Measurements from ENCODE around the gene BMPER. TPM values are rescaled to one million over a fixed set of nuclear protein-coding genes. Genes with fewer than 3 reads are reported as not detected.
"Not testable (repeated sequence)": the region's sequence is repeated elsewhere in the genome, so short reads cannot be mapped to it uniquely, and the experiment has no call there.

Gene BMPER
- polyA plus RNA-seq, 1 donor from 2014 or later = 2.1 TPM

DNA sequence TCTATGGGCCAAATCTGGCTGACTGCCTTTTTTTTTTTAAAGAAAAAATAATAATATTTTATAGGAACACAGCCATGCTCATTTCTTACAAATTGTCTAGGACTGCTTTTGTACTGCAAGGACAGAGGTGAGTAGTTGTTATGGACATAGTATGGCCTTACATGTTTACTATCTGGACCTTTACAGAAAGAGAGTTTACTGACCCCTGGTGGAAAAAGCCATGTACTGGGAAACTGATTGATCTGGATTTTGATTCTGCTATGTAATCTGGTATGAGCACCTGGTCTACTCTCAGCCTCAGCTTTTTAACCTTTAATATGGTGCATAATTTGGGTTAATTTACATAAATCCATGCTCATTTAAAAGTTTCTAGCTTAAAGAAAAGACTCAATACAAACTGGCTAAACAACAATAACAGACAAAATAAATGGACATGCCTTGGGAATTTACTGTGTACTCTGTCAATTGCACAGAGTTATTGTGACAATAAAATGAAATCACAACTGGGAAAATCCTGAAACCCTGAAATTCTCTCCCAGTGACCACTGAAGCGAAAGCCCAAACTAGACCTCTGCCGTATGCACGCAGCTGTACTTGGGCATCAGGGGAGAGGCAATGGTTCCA is 260.7 kb downstream of the BMPER start:
- no peak overlapping the region for H2AFZ ChIP-seq (ENCODE audit: low read depth, low read length)
- no peak overlapping the region for H3K9ac ChIP-seq (ENCODE audit: low read length)
- no peaks in the 10 kb centered on the region for H3K9me2 ChIP-seq (ENCODE audit: insufficient read depth, low read length)
- no peak overlapping the region for H3K27ac ChIP-seq (ENCODE audit: low read length)
- H3F3A ChIP-seq (ENCODE audit: insufficient read depth, low read length, poor library complexity, severe bottlenecking) = no peaks in the 10 kb centered on the region
- H4K20me1 ChIP-seq (ENCODE audit: insufficient read depth) = no peaks in the 10 kb centered on the region
- H3K4me2 ChIP-seq (ENCODE audit: low read length) = no peak overlapping the region
- TF ChIP-seq TAF1 (IDR thresholded peaks at IDR 0.05; ENCODE audit: low read depth) (no peak), RAD21 (conservative IDR thresholded peaks at IDR 0.05) (no peak), MXI1 (conservative IDR thresholded peaks at IDR 0.05; ENCODE audit: poor library complexity, severe bottlenecking) (no peak), SMC3 (conservative IDR thresholded peaks at IDR 0.05; ENCODE audit: poor library complexity) (no peak)
- TF ChIP-seq, protein P1, sequence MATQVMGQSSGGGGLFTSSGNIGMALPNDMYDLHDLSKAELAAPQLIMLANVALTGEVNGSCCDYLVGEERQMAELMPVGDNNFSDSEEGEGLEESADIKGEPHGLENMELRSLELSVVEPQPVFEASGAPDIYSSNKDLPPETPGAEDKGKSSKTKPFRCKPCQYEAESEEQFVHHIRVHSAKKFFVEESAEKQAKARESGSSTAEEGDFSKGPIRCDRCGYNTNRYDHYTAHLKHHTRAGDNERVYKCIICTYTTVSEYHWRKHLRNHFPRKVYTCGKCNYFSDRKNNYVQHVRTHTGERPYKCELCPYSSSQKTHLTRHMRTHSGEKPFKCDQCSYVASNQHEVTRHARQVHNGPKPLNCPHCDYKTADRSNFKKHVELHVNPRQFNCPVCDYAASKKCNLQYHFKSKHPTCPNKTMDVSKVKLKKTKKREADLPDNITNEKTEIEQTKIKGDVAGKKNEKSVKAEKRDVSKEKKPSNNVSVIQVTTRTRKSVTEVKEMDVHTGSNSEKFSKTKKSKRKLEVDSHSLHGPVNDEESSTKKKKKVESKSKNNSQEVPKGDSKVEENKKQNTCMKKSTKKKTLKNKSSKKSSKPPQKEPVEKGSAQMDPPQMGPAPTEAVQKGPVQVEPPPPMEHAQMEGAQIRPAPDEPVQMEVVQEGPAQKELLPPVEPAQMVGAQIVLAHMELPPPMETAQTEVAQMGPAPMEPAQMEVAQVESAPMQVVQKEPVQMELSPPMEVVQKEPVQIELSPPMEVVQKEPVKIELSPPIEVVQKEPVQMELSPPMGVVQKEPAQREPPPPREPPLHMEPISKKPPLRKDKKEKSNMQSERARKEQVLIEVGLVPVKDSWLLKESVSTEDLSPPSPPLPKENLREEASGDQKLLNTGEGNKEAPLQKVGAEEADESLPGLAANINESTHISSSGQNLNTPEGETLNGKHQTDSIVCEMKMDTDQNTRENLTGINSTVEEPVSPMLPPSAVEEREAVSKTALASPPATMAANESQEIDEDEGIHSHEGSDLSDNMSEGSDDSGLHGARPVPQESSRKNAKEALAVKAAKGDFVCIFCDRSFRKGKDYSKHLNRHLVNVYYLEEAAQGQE (IDR thresholded peaks at IDR 0.05; ENCODE audit: borderline replicate concordance) = no peak
- TF ChIP-seq, protein P2, sequence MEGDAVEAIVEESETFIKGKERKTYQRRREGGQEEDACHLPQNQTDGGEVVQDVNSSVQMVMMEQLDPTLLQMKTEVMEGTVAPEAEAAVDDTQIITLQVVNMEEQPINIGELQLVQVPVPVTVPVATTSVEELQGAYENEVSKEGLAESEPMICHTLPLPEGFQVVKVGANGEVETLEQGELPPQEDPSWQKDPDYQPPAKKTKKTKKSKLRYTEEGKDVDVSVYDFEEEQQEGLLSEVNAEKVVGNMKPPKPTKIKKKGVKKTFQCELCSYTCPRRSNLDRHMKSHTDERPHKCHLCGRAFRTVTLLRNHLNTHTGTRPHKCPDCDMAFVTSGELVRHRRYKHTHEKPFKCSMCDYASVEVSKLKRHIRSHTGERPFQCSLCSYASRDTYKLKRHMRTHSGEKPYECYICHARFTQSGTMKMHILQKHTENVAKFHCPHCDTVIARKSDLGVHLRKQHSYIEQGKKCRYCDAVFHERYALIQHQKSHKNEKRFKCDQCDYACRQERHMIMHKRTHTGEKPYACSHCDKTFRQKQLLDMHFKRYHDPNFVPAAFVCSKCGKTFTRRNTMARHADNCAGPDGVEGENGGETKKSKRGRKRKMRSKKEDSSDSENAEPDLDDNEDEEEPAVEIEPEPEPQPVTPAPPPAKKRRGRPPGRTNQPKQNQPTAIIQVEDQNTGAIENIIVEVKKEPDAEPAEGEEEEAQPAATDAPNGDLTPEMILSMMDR (IDR thresholded peaks at IDR 0.05; ENCODE audit: poor library complexity, severe bottlenecking) = no peak
- no peaks in the 10 kb centered on the region for H3K79me2 ChIP-seq (replicated peaks; ENCODE audit: insufficient read depth, low read length)
- H3K9me3 ChIP-seq (ENCODE audit: low read length) = no peaks in the 10 kb centered on the region
- H3K36me3 ChIP-seq (ENCODE audit: insufficient read depth, low read length) = no peaks in the 10 kb centered on the region
- H3K4me3 ChIP-seq (ENCODE audit: low read length) = no peak overlapping the region
- no peaks in the 10 kb centered on the region for H3K27me3 ChIP-seq (ENCODE audit: insufficient read depth, low read depth, low read length)

DNA sequence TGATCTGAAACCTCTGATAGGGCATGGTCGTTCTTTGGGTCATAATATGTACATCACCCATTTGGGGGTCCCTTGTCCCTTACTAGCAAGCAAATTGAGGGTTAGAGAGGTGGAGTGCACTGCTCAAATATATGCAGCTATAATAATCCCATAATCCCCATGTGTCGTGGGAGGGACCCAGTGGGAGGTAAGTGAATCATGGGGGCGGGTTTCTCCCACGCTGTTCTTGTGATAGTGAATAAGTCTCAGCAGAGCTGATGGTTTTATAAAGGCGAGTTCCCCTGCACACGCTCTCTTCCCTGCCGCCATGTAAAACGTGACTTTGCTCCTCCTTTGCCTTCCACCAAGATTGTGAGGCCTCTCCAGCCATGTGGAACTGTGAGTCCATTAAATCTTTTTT is 262.7 kb downstream of the BMPER start:
- Histone ChIP-seq H3K27me3 (ENCODE audit: insufficient read depth, low read depth, low read length) (no peaks in the 10 kb centered on the region), H3K4me2 (ENCODE audit: low read length) (no peak overlapping the region), H3K79me2 (replicated peaks; ENCODE audit: insufficient read depth, low read length) (no peaks in the 10 kb centered on the region), H3K9me3 (ENCODE audit: low read length) (no peaks in the 10 kb centered on the region), H3K9ac (ENCODE audit: low read length) (no peak overlapping the region), H2AFZ (ENCODE audit: low read depth, low read length) (no peak overlapping the region), H3K36me3 (ENCODE audit: insufficient read depth, low read length) (no peaks in the 10 kb centered on the region), H3F3A (ENCODE audit: insufficient read depth, low read length, poor library complexity, severe bottlenecking) (no peaks in the 10 kb centered on the region), H3K4me3 (ENCODE audit: low read length) (no peak overlapping the region), H3K9me2 (ENCODE audit: insufficient read depth, low read length) (no peaks in the 10 kb centered on the region), H4K20me1 (ENCODE audit: insufficient read depth) (no peaks in the 10 kb centered on the region), H3K27ac (ENCODE audit: low read length) (no peak overlapping the region)
- TF ChIP-seq EP300 (conservative IDR thresholded peaks at IDR 0.05; ENCODE audit: poor library complexity, severe bottlenecking) (no peak), TAF1 (IDR thresholded peaks at IDR 0.05; ENCODE audit: low read depth) (no peak), MXI1 (conservative IDR thresholded peaks at IDR 0.05; ENCODE audit: poor library complexity, severe bottlenecking) (no peak), RAD21 (conservative IDR thresholded peaks at IDR 0.05) (no peak), EZH2 (IDR thresholded peaks at IDR 0.05; ENCODE audit: borderline replicate concordance, insufficient read depth, low read length, poor library complexity, severe bottlenecking) (no peak), POLR2AphosphoS5 (IDR thresholded peaks at IDR 0.05) (no peak)
- TF ChIP-seq, protein P2 (IDR thresholded peaks at IDR 0.05; ENCODE audit: poor library complexity, severe bottlenecking) = no peak

DNA sequence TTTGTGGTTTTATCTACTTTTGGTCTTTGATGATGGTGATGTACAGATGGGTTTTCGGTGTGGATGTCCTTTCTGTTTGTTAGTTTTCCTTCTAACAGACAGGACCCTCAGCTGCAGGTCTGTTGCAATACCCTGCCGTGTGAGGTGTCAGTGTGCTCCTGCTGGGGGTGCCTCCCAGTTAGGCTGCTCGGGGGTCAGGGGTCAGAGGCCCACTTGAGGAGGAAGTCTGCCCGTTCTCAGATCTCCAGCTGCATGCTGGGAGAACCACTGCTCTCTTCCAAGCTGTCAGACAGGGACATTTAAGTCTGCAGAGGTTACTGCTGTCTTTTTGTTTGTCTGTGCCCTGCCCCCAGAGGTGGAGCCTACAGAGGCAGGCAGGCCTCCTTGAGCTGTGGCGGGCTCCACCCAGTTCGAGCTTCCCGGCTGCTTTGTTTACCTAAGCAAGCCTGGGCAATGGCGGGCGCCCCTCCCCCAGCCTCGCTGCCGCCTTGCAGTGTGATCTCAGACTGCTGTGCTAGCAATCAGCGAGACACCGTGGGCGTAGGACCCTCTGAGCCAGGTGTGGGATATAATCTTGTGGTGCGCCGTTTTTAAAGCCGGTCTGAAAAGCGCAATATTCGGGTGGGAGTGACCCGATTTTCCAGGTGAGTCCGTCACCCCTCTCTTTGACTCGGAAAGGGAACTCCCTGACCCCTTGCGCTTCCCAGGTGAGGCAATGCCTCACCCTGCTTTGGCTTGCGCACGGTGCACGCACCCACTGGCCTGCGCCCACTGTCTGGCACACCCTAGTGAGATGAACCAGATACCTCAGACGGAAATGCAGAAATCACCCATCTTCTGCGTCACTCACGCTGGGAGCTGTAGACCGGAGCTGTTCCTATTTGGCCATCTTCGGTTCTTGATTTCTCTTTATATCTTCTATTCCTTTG is 269.6 kb downstream of the BMPER start:
- not testable (repeated sequence) for H3K36me3 ChIP-seq (ENCODE audit: insufficient read depth, low read length); H2AFZ ChIP-seq (ENCODE audit: low read depth, low read length); H3K4me3 ChIP-seq (ENCODE audit: low read length); H3K9ac ChIP-seq (ENCODE audit: low read length); H3K79me2 ChIP-seq (replicated peaks; ENCODE audit: insufficient read depth, low read length); H3K9me3 ChIP-seq (ENCODE audit: low read length); H3K27ac ChIP-seq (ENCODE audit: low read length); H3K9me2 ChIP-seq (ENCODE audit: insufficient read depth, low read length); H4K20me1 ChIP-seq (ENCODE audit: insufficient read depth); H3K27me3 ChIP-seq (ENCODE audit: insufficient read depth, low read depth, low read length); H3K4me2 ChIP-seq (ENCODE audit: low read length); H3F3A ChIP-seq (ENCODE audit: insufficient read depth, low read length, poor library complexity, severe bottlenecking)

Measured in neural cell (in vitro differentiated cells).